Osteocyte (in vitro differentiated cells): ENCODE measurements around the gene ABT1. TPM values are rescaled to one million over a fixed set of nuclear protein-coding genes. Genes with fewer than 3 reads are reported as not detected.

Experiments used
- DNase-seq: peaks from one replicate; pipeline ENCODE4 v3.0.0; 2021; ENCODE audit warnings: mixed read lengths; ENCODE audit not compliant: unreplicated experiment; ENCODE audit errors: extremely low spot score
- H3K27ac Mint-ChIP-seq: one replicate; pipeline ENCODE4 v1.8.0; 2021; ENCODE audit warnings: mild to moderate bottlenecking, mixed read lengths; ENCODE audit not compliant: unreplicated experiment
- H3K27me3 Mint-ChIP-seq: one replicate; pipeline ENCODE4 v1.8.0; 2021; ENCODE audit warnings: mixed read lengths; ENCODE audit not compliant: unreplicated experiment
- H3K36me3 Mint-ChIP-seq: one replicate; pipeline ENCODE4 v1.8.0; 2021; ENCODE audit warnings: mixed read lengths; ENCODE audit not compliant: unreplicated experiment
- H3K4me1 Mint-ChIP-seq: one replicate; pipeline ENCODE4 v1.8.0; 2021; ENCODE audit warnings: mixed read lengths; ENCODE audit not compliant: unreplicated experiment
- H3K4me3 Mint-ChIP-seq: one replicate; pipeline ENCODE4 v1.8.0; 2021; ENCODE audit warnings: mild to moderate bottlenecking, moderate library complexity, mixed read lengths; ENCODE audit not compliant: unreplicated experiment
- H3K9me3 Mint-ChIP-seq: one replicate; pipeline ENCODE4 v1.8.0; 2021; ENCODE audit warnings: mixed read lengths; ENCODE audit not compliant: unreplicated experiment
- CTCF ChIP-seq: fragments of 200-600 bp; sonication (generic); IDR thresholded peaks from 2 replicates; pipeline ENCODE4 v1.5.0; 2021; ENCODE audit warnings: antibody characterized with exemption, mild to moderate bottlenecking, moderate library complexity
- total RNA-seq: library from RNA; stranded (reverse); gene quantifications from 2 replicates; pipeline ENCODE4 v1.2.1, GENCODE V29; 2021

ABT1 gene
- total RNA-seq, 1 donor from 2014 or later: 13.9 TPM

DNA sequence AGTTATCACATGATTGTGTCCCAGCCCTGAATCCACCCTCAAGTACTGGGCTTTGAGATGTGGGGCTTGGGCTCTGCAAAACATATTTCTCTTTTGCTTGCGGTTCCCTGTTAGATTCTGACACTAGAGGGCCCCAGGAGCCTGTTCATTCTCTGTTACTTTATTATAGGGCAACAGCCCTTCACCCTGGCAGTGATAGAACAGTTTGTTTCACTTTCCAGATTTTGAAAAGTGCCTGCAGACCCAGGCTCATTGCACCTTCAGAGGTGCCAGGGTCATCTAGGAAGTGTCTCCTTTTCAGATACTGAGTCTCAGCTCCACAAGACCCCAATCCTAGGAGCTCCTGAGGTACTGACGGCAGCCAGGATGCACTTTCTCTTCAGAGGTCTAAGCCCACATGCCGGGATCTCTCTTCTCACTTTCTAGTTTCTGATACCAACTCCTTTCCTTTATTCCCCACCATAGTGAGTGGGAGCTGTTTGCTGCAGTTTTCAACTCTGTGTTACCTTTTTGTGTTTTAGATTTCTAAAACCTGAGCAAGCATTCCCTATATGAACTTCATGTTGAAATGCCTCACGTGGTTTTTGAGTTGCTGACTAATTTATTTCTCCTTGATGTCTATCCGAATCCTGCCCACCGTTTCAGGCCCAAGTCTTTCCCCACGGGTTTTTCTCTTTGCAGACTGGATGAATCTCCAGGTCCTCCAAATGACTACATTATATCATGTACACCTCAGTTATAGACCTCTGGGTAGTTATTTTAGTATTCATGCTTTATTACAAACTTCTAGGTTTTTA, 10.9 kb downstream of the ABT1 start:
- H3K4me3 Mint-ChIP-seq: no peak overlapping the region
- DNase-seq: no peak
- peak; percentile 84 for TF ChIP-seq CTCF
- no peaks in the 10 kb centered on the region for H3K36me3 Mint-ChIP-seq
- peaks cover 30% of the 10 kb centered on the region for H3K27me3 Mint-ChIP-seq
- no peak overlapping the region for H3K27ac Mint-ChIP-seq
- no peaks in the 10 kb centered on the region for H3K9me3 Mint-ChIP-seq
- peaks cover 4% of the 10 kb centered on the region for H3K4me1 Mint-ChIP-seq

GRCh38 chr6:26609463-26609862, 12.7 kb downstream of the ABT1 start:
- H3K27ac Mint-ChIP-seq: no peak overlapping the region
- no peak overlapping the region for H3K4me3 Mint-ChIP-seq
- H3K36me3 Mint-ChIP-seq: no peaks in the 10 kb centered on the region
- TF ChIP-seq CTCF: no peak
- peaks cover 49% of the 10 kb centered on the region for H3K27me3 Mint-ChIP-seq
- no peak for DNase-seq
- H3K4me1 Mint-ChIP-seq: peaks cover 16% of the 10 kb centered on the region
- H3K9me3 Mint-ChIP-seq: no peaks in the 10 kb centered on the region

- Mint-ChIP-seq H3K27ac (no peak overlapping the region), H3K36me3 (no peaks in the 10 kb centered on the region), H3K4me3 (no peak overlapping the region), H3K4me1 (peaks cover 20% of the 10 kb centered on the region), H3K27me3 (peaks cover 62% of the 10 kb centered on the region), H3K9me3 (no peaks in the 10 kb centered on the region)
- DNase-seq: no peak
- TF ChIP-seq CTCF: no peak
Measured at GRCh38 chr6:26611599-26611998, 14.8 kb downstream of the ABT1 start.

- H3K4me1 Mint-ChIP-seq: peaks cover 16% of the 10 kb centered on the region
- H3K36me3 Mint-ChIP-seq: no peaks in the 10 kb centered on the region
- no peak overlapping the region for H3K27ac Mint-ChIP-seq
- H3K27me3 Mint-ChIP-seq: peaks cover 63% of the 10 kb centered on the region
- peak overlapping the region; percentile 73 for H3K4me3 Mint-ChIP-seq
- no peak for TF ChIP-seq CTCF
- DNase-seq: no peak
- no peaks in the 10 kb centered on the region for H3K9me3 Mint-ChIP-seq
Measured at GRCh38 chr6:26613201-26613600, 16.4 kb downstream of the ABT1 start.

GRCh38 chr6:26613689-26614683, 17.2 kb downstream of the ABT1 start:
- no peak overlapping the region for H3K27ac Mint-ChIP-seq
- H3K36me3 Mint-ChIP-seq: no peaks in the 10 kb centered on the region
- H3K4me3 Mint-ChIP-seq: peak overlapping the region; percentile 73
- no peak for TF ChIP-seq CTCF
- no peaks in the 10 kb centered on the region for H3K9me3 Mint-ChIP-seq
- DNase-seq: no peak
- H3K4me1 Mint-ChIP-seq: peaks cover 16% of the 10 kb centered on the region
- peaks cover 61% of the 10 kb centered on the region for H3K27me3 Mint-ChIP-seq
